Measurements from ENCODE around the gene C6orf120. TPM values are rescaled to one million over a fixed set of nuclear protein-coding genes. Genes with fewer than 3 reads are reported as not detected.

C6orf120 gene
- polyA plus RNA-seq, 3 donors = 8.3 to 31.4 (median 28.5) TPM

DNA sequence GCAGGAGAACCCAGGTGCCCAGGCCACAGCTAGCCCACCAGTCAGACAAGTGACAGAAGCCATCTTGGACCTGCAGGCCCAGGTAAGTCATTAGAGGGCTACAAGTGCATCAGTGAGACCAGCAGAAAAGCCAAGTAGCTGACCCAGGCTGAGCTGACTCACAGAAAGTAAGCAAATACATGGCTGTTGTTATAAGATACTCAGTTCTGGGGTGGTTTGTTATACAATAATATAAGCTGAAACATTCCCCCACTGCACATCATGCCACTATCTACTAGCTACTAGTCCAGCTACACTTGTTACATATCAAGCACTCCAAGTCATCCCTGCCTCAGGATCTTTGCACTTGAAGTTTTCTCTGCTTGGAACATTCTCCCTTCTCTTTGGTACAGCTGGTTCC lies 39.4 kb downstream of the C6orf120 start:
- TF ChIP-seq, protein P1, sequence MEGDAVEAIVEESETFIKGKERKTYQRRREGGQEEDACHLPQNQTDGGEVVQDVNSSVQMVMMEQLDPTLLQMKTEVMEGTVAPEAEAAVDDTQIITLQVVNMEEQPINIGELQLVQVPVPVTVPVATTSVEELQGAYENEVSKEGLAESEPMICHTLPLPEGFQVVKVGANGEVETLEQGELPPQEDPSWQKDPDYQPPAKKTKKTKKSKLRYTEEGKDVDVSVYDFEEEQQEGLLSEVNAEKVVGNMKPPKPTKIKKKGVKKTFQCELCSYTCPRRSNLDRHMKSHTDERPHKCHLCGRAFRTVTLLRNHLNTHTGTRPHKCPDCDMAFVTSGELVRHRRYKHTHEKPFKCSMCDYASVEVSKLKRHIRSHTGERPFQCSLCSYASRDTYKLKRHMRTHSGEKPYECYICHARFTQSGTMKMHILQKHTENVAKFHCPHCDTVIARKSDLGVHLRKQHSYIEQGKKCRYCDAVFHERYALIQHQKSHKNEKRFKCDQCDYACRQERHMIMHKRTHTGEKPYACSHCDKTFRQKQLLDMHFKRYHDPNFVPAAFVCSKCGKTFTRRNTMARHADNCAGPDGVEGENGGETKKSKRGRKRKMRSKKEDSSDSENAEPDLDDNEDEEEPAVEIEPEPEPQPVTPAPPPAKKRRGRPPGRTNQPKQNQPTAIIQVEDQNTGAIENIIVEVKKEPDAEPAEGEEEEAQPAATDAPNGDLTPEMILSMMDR (IDR thresholded peaks at IDR 0.05) = no peak
- Histone ChIP-seq H4K20me1 (ENCODE audit: insufficient read depth, low read length) (no peaks in the 10 kb centered on the region), H3K9ac (ENCODE audit: insufficient read depth, low read length, poor library complexity, severe bottlenecking) (no peak overlapping the region), H3K4me1 (ENCODE audit: control insufficient read depth in 1 of 2, insufficient read depth in 2 of 2, low read length in 2 of 2) (no peaks in the 10 kb centered on the region), H3K4me2 (replicated peaks; ENCODE audit: extremely low read depth, low read length, poor library complexity, severe bottlenecking) (no peak overlapping the region), H3K4me3 (replicated peaks in 1 of 3; ENCODE audit: low read depth in 2 of 3, low read length in 3 of 3) (no peak overlapping the region), H3K9me3 (replicated peaks in 1 of 2; ENCODE audit: control insufficient read depth in 1 of 2, insufficient read depth in 1 of 2, low read length in 2 of 2) (no peaks in the 10 kb centered on the region), H3K79me2 (ENCODE audit: insufficient read depth, low read length) (no peaks in the 10 kb centered on the region), H2AFZ (ENCODE audit: insufficient read depth, low read depth, low read length, poor library complexity, severe bottlenecking) (no peak overlapping the region), H3K27ac (ENCODE audit: low read depth in 1 of 2, low read length in 2 of 2) (no peak overlapping the region), H3K36me3 (replicated peaks in 1 of 2; ENCODE audit: control insufficient read depth in 1 of 2, insufficient read depth in 2 of 2, low read length in 2 of 2) (no peaks in the 10 kb centered on the region), H3K27me3 (ENCODE audit: control insufficient read depth in 2 of 2, insufficient read depth in 2 of 2, low read length in 2 of 2) (peaks cover 0 to 2% of the 10 kb centered on the region in 2 donors)
- no peaks in the 10 kb centered on the region for H3K36me3 Mint-ChIP-seq
- intact Hi-C loops (cut with micrococcal nuclease) = no loop called here
- DNase-seq = no peak
- H3K27ac Mint-ChIP-seq = no peak overlapping the region
- peaks cover 0 to 13% (median 8%) of the 10 kb centered on the region in 7 donors for H3K9me3 Mint-ChIP-seq
- H3K27me3 Mint-ChIP-seq (ENCODE audit: low read depth in 3 of 3) = peaks cover 2 to 8% (median 3%) of the 10 kb centered on the region in 3 donors
- no peaks in the 10 kb centered on the region for H3K4me1 Mint-ChIP-seq
- H3K4me3 Mint-ChIP-seq = no peak overlapping the region

DNA sequence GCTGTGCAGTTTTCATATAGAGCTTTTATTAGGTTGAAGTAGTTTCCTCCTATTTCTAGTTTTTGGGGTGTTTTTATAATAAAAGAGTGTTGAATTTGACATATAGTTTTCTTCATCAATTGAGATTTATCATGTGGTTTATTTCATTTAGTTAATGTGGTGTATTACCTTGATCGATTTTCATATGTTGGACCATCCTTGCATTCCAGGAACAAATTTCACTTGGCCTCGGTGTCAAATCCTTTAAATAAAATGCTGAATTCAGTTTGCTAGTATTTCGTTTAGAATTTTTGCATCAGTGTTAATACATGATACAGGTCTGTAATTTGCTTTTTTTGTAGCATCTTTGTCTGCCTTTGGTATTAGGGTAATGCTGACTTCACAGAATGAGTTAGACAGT lies 43.5 kb downstream of the C6orf120 start:
- Mint-ChIP-seq H3K27me3 (ENCODE audit: low read depth in 3 of 3) (peaks cover 0 to 11% (median 2%) of the 10 kb centered on the region in 3 donors), H3K9me3 (peaks cover 2 to 16% (median 9%) of the 10 kb centered on the region in 7 donors), H3K4me3 (no peak overlapping the region), H3K27ac (no peak overlapping the region), H3K4me1 (peaks cover 7% of the 10 kb centered on the region), H3K36me3 (no peaks in the 10 kb centered on the region)
- intact Hi-C loops (cut with micrococcal nuclease) = no loop called here
- TF ChIP-seq, protein P1 (IDR thresholded peaks at IDR 0.05) = no peak
- Histone ChIP-seq H3K4me1 (ENCODE audit: control insufficient read depth in 1 of 2, insufficient read depth in 2 of 2, low read length in 2 of 2) (peaks cover 1 to 2% of the 10 kb centered on the region in 2 donors), H3K36me3 (replicated peaks in 1 of 2; ENCODE audit: control insufficient read depth in 1 of 2, insufficient read depth in 2 of 2, low read length in 2 of 2) (no peaks in the 10 kb centered on the region), H4K20me1 (ENCODE audit: insufficient read depth, low read length) (no peaks in the 10 kb centered on the region), H3K27ac (ENCODE audit: low read depth in 1 of 2, low read length in 2 of 2) (no peak overlapping the region), H2AFZ (ENCODE audit: insufficient read depth, low read depth, low read length, poor library complexity, severe bottlenecking) (no peak overlapping the region), H3K4me3 (replicated peaks in 1 of 3; ENCODE audit: low read depth in 2 of 3, low read length in 3 of 3) (no peak overlapping the region), H3K79me2 (ENCODE audit: insufficient read depth, low read length) (peaks cover under 1% of the 10 kb centered on the region), H3K27me3 (ENCODE audit: control insufficient read depth in 2 of 2, insufficient read depth in 2 of 2, low read length in 2 of 2) (peaks cover 0 to 2% of the 10 kb centered on the region in 2 donors), H3K4me2 (replicated peaks; ENCODE audit: extremely low read depth, low read length, poor library complexity, severe bottlenecking) (no peak overlapping the region), H3K9ac (ENCODE audit: insufficient read depth, low read length, poor library complexity, severe bottlenecking) (no peak overlapping the region), H3K9me3 (replicated peaks in 1 of 2; ENCODE audit: control insufficient read depth in 1 of 2, insufficient read depth in 1 of 2, low read length in 2 of 2) (no peaks in the 10 kb centered on the region)
- no CpG with 5 or more reads among the region's 3 CpGs for WGBS (ENCODE audit: insufficient coverage)
- no peak for DNase-seq

Measured in CD14-positive monocyte (primary cell).